HG03575 (cell line): ENCODE results near the gene WDFY4.

Source experiments
- ATAC-seq: cut with Tn5 transposase; IDR thresholded peaks from one replicate; pipeline ENCODE4 v1.9.1; 2021; ENCODE audit not compliant: unreplicated experiment, insufficient number of reproducible peaks, low FRiP score; ENCODE audit errors: extremely low read depth

Gene WDFY4

DNA sequence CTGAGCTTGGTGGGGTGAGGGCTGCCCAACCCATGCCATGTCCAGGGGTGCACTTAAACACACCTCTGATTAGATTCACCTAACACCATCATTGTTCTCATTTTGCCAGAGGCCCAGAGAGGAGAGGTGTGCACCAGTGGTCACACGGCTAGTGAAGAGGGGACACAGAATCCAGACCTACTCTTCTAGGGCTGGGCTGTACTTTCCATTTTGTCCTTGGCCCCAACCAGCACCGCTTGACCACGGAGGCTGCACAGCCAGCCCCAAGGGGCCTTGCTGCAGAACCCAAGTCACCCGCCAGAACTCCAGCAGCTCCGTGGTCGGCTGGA lies 246 bp upstream of the WDFY4 start:
- ATAC-seq = no peak

DNA sequence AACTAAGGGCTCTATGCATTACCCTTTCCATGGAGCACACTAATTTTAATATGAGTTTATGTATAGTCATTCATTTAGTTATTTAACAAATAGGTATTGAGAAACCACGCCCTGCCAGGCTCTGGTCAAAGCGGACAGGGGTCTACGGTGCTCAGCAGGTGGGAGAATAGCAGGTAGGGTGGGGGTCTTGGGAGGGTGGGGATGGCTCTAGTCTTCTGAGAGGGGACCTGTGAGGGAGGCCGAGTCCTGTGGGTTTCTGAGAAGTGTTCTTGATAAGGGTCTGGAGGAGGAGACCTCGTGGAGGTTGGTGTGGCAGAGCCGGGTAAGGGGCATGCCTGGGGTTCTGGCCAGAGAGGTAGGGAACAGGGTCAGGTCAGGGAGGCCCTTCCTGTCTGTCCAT lies 1.1 kb downstream of the WDFY4 start:
- no peak for ATAC-seq

DNA sequence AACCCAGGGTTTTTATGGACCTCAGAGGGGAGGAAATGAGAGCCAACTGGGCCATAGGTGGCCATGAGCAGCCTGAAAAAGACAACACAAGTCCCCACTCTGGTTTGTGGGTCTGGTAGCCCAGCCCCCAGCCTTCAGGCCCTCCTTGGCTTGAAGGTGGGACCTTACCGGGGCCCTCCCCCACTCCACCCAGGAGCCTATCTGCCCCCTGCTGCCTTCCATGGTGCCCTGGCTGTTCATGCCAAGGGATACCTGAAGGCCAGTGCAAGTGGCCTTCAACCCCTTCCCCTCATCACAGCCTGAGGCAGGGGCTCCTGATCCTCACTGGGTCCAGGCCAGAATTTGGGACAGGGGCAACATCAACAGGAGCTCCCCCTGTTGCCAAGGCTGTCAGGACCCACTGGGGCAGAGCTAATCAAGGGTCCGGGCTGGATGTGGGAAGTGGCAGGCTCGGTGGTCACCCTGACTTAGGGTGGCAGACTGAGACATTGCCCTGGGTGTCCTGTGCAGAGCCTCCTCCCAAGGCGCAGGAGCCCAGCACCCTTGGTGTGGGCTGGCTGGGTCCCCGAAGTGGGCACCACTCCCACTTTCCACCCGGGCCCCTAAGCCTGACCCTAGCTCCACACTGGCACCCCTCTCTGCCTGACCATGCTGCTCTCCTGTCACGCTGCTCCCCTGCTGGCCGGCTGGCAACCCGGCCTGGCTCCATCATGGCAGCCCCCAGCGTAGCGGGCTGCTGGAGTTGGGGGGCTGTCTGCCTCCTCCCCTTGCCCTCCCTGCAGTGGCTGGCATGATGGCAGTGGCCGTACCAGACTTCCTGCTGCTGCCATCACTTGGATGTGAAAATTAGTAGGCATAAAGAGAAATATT lies 6.4 kb downstream of the WDFY4 start:
- no peak for ATAC-seq

DNA sequence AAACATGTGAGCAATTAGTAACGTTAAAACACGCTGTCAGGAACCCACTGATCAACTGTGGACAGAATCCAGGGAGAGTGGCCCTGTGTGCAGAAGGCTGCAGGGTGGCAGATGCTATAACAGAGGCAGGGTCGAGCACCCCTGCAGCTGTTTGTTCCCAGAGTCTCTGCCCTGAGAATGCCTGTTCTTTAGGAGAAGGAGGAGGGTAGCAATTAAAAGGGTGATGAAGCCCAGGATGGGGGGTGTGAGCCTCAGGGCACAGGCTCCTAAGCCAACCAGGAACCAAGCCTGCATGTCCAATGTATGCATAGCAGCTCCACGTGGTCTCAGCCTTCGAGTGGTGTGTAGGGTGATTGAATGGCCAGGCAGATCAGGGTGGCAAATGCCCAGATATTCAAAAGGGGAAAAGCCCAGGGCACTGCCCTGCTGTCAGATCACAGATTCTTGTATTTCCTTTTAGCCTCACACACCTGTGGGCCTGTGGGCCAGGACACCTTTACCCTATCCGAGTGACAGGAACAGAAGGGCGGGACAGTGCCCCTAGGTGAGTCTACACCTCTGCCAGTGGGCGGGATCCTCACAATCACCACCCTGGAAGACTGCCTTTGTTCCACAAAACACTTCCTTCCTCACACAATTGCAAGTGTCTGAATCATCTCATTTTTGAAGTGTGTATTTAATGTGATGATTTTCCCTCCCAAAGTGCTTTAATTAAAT lies 7.3 kb downstream of the WDFY4 start:
- ATAC-seq = no peak

DNA sequence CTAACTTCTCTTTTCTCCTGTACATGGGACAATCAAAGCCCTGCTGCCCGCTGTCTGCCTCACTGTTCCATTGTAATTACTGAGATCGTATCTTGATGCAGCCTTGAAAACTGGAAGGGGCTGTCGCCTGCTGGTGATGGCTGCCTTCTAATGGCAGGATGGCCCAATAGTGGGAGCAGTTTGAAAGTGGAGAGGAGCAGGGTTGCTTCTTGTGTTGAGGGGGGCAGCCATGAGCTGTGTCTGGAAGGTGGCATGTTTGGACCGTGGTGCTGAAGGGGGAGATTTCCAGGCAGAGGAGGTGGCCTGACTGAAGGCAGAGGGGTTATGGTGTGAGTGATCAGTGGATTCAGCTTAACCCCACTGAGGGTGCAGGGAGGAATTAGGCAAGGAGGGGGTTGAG lies 8.1 kb downstream of the WDFY4 start:
- ATAC-seq = no peak

DNA sequence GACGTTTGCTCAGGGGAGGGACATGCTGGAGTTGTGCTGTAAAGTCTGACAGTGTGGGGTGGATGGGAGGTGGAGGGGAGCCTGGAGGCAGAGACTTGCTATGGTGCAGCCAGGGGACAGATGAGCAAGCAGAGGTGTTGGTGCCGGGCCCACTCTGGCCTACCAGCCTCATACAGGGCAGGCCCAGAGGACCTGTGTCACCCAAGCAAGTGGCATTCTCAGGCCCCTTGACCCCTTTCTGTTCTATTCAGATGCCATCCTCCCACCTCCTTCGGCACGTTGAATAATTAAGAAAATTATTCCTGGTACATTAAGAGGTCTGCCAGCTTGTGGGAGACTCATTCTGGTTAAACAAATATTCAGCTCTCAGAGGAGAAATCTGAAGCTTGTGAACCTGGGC lies 8.5 kb downstream of the WDFY4 start:
- ATAC-seq = no peak

DNA sequence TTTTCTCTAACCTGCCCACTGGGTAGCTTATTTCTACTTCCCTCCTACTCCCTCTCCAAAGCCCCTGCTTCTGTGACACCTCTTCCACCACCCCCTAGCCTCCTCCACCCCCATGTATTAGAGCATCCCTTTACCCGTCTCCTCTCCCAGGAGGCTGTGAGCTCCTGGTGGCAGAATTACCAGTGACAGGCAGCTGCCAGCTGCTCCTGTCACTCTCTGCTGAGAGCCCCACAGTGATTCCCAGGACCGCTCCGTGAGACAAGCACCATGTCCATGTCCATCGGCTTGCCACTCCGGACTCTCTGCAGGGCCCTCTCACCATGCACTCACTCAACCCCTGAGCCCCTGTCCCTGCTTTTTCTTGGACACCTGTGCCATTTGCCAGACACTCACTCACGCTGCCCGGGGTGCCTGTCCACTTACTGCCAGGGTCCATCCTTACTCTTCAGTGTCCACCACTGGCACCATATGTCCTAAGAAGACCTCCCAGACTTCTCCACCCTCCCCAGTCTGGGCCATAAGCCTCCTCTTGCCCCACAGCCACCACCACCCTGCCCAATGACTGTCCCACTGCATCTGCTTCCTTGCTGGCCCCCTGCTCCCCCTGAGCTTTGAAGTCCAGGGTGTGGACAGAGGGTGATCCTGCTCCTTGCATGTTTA lies 9.8 kb downstream of the WDFY4 start:
- no peak for ATAC-seq

DNA sequence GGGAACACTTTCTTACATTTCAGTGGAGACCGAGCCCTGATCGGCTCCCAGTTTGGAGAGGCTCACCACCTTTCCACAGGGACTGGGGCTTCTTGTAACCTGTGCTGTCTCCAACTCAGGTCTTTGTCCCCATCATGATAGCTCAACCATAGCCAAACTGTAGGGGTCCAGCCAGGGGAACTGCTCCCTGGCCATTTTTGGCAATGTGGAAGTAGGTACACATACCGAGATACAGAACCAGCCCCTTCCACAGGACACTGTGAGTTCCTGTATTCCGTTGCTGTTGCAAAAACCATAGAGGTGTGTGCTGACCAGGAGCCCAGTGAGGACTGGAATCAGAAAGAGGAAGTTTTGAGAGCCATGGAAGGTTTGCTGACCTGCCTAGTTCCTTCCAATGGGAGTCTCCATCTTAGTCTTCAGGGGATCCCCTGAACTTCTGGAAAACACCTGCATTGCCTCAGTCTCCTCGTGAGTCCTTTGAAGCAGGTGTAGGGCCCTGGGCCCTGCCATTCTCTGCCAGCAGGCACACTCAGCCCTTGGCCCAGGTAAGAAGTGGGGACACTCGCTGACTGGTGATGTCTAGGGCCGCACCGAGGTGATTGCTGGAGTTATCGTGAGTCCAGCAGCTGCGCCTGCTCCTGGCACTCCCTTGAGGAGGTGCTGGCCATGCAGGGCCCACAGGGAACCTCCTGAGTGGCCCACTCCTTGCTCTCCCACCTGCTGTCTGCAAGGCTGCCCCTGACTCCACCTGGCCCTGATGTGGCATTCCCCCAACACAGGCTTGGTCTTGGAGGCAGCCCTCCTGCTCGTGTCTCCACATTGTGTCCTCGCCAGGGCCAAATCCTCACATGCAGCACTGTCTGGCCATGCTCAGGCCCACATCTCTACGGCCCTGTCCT lies 11.2 kb downstream of the WDFY4 start:
- ATAC-seq = no peak

DNA sequence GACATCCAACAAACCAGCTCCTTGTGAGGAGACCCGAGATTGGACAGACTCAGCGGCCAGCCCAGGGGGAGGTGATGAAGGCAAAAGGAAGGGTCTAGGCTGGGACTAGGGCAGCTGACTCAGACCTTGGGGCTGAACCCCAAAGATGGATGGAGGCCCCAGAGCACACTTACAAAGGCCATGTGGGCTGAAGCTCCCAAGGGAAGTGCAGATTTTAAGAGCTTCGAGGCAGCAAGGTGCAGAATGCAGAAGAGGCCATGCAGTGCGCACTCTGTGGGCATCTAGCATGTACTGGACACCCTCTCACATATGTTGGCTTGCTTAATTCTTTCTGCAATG lies 11.8 kb downstream of the WDFY4 start:
- no peak for ATAC-seq

DNA sequence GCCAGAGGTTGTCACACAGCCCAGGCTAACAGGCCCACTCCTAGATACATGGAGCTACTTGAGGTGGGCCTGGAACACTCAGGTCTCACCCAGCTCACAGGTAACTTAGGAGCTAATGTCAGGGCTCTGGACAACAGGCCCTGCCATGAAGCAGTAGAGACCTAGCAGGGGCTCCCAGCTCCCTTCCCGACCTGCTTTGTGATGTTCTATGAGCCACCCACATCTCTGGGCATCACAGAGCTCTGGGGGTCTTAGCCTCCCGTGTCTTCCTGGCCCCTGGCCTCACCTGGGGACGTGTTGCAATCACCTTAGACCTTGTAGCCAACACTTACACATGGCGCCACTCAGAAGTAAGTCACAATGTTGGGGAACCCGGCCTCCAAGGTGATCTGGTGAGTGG lies 12.4 kb downstream of the WDFY4 start:
- ATAC-seq = no peak

DNA sequence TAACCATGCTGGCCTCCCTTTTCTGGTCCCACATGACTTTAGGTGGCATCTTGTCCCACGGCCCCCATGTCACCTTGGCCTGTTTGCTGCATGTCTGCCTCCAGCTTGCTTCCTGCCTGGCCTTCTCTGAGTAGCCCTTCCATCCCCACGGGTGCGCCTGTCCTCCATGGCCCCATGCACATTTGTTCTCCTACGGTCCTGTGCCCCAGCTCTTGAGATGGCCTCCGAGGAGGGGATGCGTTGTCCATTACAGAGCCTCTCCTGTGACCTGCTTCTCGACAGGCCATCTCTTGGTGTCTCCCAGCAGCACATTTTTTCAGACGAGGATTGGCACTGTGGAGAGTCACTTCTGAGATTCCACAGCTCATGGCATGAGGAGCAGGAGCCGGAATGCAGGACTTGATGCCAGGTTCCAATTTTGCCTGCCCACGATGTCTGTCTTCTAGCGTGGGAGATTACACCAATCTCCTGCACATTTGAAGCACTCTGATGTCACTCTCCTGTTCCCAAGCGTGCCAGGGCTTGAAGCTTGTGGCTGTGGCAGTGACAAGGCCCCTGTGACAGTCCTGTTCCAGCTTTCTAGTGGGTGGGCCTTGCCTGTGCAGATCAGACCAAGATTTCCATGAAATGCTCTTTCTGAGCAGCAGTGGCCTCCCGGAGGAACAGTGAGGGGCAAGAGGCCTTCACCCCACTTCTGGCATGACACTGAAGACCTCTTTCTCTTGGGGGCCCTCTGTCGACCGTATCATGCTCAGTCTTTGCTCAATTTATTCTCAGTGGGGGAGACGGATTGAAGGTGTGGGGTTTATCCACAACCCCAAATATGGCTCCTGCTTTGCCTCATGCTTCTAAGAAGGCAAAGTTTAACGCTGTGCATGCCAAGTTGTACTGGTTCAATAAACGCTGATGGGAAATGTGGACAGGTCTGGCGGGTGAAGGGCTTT lies 13.4 kb downstream of the WDFY4 start:
- ATAC-seq = no peak

DNA sequence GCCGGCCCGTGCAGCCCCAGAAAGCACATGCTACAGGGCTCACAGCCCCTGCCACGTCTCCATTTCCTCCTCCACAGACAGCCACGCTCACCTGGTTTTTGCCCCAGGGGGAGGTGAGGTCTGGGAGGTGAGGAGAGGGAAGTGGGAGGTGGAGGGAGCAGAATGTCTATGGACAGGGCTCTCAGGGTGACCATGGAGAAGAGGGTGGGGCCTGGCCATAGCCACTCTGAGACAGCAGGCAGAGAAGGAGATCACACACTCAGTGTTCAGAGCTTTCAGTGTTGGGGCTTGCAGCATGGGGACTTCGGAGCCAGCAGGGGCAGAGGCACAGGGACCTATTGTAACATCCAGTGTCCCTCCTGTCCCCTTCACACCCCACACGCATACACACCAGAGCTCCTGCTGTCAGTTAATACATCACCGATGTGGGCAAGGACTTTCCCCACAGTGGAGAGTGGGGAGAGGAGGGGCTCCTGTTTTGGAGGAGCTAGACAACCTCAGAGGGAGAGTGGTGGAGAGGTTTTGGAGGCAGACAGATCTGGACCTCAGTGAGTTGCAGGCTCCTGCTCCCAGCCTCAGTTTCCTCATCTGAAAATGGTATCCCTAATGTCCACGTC lies 14.4 kb downstream of the WDFY4 start:
- no peak for ATAC-seq

DNA sequence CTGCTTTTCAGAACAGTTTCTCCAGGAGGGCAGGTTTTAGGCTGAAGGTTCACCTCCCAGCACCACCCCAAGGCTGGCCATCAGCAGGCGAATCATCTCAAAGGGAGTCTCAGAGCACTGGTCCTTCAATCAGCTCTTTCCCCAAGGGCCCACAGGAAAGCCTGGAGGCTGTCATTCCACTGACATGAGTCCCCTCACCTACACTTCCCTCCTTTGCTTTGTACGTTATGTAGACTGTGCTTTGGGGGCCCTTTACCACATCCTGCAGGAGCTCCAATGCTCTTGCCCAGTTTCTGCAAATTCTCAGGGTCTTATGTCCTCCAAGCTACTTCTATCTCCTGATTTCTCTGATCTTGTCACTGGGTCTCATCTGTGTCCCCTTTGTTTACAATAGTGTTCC lies 15.4 kb downstream of the WDFY4 start:
- ATAC-seq = no peak

DNA sequence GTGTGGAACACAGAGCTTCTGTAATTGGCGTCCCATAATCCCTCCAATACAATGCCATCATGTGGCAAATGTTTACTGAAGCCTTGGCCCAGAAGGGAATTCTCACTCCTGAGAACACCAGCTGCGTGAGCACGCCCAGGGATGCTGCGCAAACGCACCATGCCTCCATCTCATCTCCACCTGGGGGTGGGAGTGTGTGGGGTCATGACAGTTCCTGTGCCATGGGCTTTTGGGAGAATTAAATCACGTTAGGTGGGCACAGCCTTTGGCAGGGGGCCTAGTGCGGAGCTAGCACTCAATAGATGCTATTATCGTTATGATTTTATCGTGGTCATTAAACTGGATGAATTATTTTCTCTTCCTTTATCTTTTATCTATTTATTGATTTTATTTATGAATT lies 15.8 kb downstream of the WDFY4 start:
- ATAC-seq = no peak

DNA sequence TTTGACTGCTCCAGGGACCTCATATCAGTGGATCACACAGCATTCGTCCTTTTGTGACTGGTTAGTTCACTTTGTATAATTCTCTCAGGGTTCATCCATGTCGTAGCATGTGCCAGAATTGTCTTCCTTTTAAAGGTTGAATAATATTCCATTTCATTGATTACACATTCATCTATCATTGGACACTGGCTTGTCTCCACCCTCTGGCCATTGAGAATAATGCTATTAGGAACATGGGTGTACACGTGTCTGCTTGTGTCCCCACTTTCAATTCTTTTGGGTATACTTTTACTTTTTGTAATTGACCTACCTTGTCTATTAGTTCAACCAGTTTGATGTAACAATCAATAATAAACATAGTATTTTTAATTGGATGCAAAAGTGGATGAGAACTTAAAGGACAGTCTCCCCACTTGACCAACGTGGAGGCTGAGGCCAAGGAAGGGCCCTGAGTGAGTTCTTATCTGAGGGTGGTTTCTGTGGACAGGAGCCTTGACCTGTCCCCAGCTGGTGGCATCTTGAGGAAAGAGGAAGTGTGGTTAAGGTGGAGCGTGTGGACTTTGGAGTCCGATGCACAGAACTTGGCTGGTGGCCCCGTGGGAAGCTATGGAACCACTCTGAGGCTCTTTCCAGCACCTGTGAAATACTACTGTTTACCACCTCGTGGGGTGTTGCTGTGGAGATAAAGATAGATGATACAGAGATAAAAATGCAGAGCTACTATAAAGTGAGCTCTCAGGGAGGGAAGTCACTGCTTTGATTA lies 16.6 kb downstream of the WDFY4 start:
- ATAC-seq = no peak

DNA sequence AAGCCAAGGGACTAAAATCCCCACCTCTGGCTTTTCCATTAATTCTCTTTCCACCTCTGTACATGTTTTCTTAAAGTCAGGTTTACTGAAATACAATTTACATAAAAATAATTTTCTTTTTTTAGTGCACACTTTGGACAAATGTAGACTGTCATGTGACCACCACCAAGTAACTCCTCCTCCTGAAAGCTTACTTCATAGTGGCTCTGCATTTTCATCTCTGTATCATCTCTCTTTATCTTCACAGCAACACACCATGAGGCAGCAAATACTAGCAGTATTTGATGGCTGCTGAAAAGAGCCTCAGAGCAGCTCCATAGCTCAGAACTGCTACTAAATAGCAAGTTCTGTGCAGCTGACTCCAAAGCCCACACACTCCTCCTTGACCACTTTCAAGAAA lies 17.3 kb downstream of the WDFY4 start:
- ATAC-seq = no peak

DNA sequence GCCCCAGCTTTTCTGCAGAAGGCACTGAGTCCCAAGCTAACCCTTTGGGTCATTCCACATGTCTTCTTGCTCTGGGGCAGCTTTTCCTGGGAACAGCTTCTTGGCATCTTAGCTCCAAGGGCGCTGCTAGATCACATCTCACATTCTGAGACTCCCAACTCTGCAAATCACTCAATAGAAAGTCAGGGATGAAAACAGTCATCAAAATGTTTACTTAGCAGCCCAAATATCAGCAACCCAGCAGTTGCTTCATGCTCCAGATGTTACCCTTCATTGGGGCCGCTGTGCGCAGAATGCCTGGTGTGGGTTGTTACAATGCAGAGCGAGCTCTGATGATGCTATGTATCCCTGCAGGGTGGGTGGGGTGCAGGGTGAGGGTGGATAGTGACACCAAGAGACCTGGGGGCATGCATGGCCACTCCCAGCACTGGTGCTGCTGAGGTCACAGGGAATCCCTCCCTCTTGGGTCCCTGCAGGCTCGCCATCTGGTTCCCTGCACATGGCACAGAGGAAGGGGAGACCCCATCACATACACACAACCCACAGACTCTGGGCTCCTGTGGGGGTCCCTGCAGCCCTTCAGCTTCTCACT lies 19.0 kb downstream of the WDFY4 start:
- no peak for ATAC-seq
